ENCODE measurements around the gene OR10T2.
"Not testable (repeated sequence)": the region's sequence is repeated elsewhere in the genome, so short reads cannot be mapped to it uniquely, and the experiment has no call there.

The OR10T2 gene

GRCh38 chr1:158356616-158357015 is 42.6 kb downstream of the OR10T2 start:
- no peak for DNase-seq (ENCODE audit: low read depth)

GRCh38 chr1:158355773-158356285 is 43.4 kb downstream of the OR10T2 start:
- no peak for DNase-seq (ENCODE audit: low read depth)

- DNase-seq (ENCODE audit: low read depth) = no peak
These were observed 45.0 kb downstream of the OR10T2 start for GRCh38 chr1:158354255-158354654.

- no peak for DNase-seq (ENCODE audit: low read depth)
These were observed 45.8 kb downstream of the OR10T2 start, which contains the start of gene CD1E for GRCh38 chr1:158353303-158354075. TSS of gene CD1E (plus strand) at chr1:158353894. CDS start at chr1:158353989, 95 bp downstream.

- DNase-seq (ENCODE audit: low read depth) = not testable (repeated sequence)
These were observed 50.3 kb downstream of the OR10T2 start for GRCh38 chr1:158348946-158349345.
